OCI-M1 (cell line): Measurements from ENCODE around the gene KLRC4.
"Not testable (repeated sequence)": the region's sequence is repeated elsewhere in the genome, so short reads cannot be mapped to it uniquely, and the experiment has no call there.

Experiments used
- DNase-seq: peaks from one replicate; lab custom pipeline; 2025; lab: John Stamatoyannopoulos, UW

The KLRC4 gene

GRCh38 chr12:10397296-10397695 lies 12.3 kb downstream of the KLRC4 start:
- no peak for DNase-seq

GRCh38 chr12:10396176-10396575 lies 13.4 kb downstream of the KLRC4 start:
- DNase-seq: not testable (repeated sequence)

GRCh38 chr12:10395390-10395998 lies 14.1 kb downstream of the KLRC4 start:
- DNase-seq: no peak

- not testable (repeated sequence) for DNase-seq
Measured at GRCh38 chr12:10394531-10395152, 14.9 kb downstream of the KLRC4 start.

- no peak for DNase-seq
Measured at GRCh38 chr12:10393291-10393690, 16.3 kb downstream of the KLRC4 start.

GRCh38 chr12:10392394-10392930 lies 17.1 kb downstream of the KLRC4 start:
- peak; percentile 94 for DNase-seq

GRCh38 chr12:10390991-10391390 lies 18.6 kb downstream of the KLRC4 start:
- DNase-seq: not testable (repeated sequence)

- DNase-seq: no peak
Measured at GRCh38 chr12:10389904-10390303, 19.7 kb downstream of the KLRC4 start, which contains the start of gene KLRK1. KLRK1 (minus strand) TSS chr12:10390041; CDS start chr12:10388810, 1,231 bp downstream.

- no peak for DNase-seq
Measured at GRCh38 chr12:10388624-10389413, 20.7 kb downstream of the KLRC4 start.

GRCh38 chr12:10387498-10387897 lies 22.1 kb downstream of the KLRC4 start:
- not testable (repeated sequence) for DNase-seq

- DNase-seq: no peak
Measured at GRCh38 chr12:10386857-10387256, 22.7 kb downstream of the KLRC4 start.

- DNase-seq: no peak
Measured at GRCh38 chr12:10385166-10385613, 24.4 kb downstream of the KLRC4 start.

GRCh38 chr12:10384191-10384590 lies 25.4 kb downstream of the KLRC4 start:
- no peak for DNase-seq

- no peak for DNase-seq
Measured at GRCh38 chr12:10381928-10382628, 27.5 kb downstream of the KLRC4 start.

GRCh38 chr12:10378737-10379136 lies 30.8 kb downstream of the KLRC4 start:
- DNase-seq: not testable (repeated sequence)

- no peak for DNase-seq
Measured at GRCh38 chr12:10374624-10375018, 34.9 kb downstream of the KLRC4 start.

GRCh38 chr12:10372559-10372958 lies 37.0 kb downstream of the KLRC4 start:
- DNase-seq: no peak

- peak; percentile 35 for DNase-seq
Measured at GRCh38 chr12:10371893-10372535, 37.5 kb downstream of the KLRC4 start.

GRCh38 chr12:10369557-10370415 lies 39.8 kb downstream of the KLRC4 start:
- DNase-seq: no peak
